H9 (cell line): ENCODE measurements around the gene CHAMP1. TPM values are rescaled to one million over a fixed set of nuclear protein-coding genes. Genes with fewer than 3 reads are reported as not detected.
A peak's percentile ranks its signal among the peaks of the same experiment; 100 is the strongest.

Source experiments
- DNase-seq: peaks from one replicate; pipeline ENCODE4 v3.0.0-alpha.2; 2017
- H2AFZ ChIP-seq: one replicate; pipeline ENCODE4 v1.6.1; 2013; ENCODE audit warnings: mild to moderate bottlenecking, low read length, control low read depth, moderate library complexity
- H2AK5ac ChIP-seq: 2 replicates; pipeline ENCODE4 v1.6.1; 2013; ENCODE audit warnings: low read length, control low read depth, mixed read lengths; ENCODE audit not compliant: insufficient read length
- H2BK120ac ChIP-seq: one replicate; pipeline ENCODE4 v1.6.1; 2013; ENCODE audit warnings: low read depth, mild to moderate bottlenecking, low read length, control low read depth, inconsistent platforms; ENCODE audit not compliant: poor library complexity, severe bottlenecking
- H2BK12ac ChIP-seq: 2 replicates; pipeline ENCODE4 v1.6.1; 2013; ENCODE audit warnings: low read length, control low read depth, mixed read lengths, low read depth; ENCODE audit not compliant: insufficient read length
- H2BK15ac ChIP-seq: 2 replicates; pipeline ENCODE4 v1.6.1; 2013; ENCODE audit warnings: low read depth, low read length, control low read depth
- H2BK20ac ChIP-seq: one replicate; pipeline ENCODE4 v1.6.1; 2013; ENCODE audit warnings: low read depth, mild to moderate bottlenecking, low read length, control low read depth, inconsistent platforms; ENCODE audit not compliant: poor library complexity, severe bottlenecking
- H2BK5ac ChIP-seq: 2 replicates; pipeline ENCODE4 v1.6.1; 2013; ENCODE audit warnings: low read length, control low read depth, mixed read lengths; ENCODE audit not compliant: insufficient read length
- H3K14ac ChIP-seq: 2 replicates; pipeline ENCODE4 v1.6.1; 2013; ENCODE audit warnings: low read length, control low read depth; ENCODE audit not compliant: insufficient read depth
- H3K18ac ChIP-seq: 2 replicates; pipeline ENCODE4 v1.6.1; 2013; ENCODE audit warnings: low read depth, mild to moderate bottlenecking, mixed read lengths, low read length, control low read depth; ENCODE audit not compliant: insufficient read length
- H3K23ac ChIP-seq: 2 replicates; pipeline ENCODE4 v1.6.1; 2013; ENCODE audit warnings: low read length, control low read depth, mixed read lengths, low read depth; ENCODE audit not compliant: insufficient read length
- H3K23me2 ChIP-seq: 2 replicates; pipeline ENCODE4 v1.6.1; 2013; ENCODE audit warnings: low read depth, mild to moderate bottlenecking, mixed read lengths, low read length, control low read depth; ENCODE audit not compliant: insufficient read length, poor library complexity, severe bottlenecking
- H3K27ac ChIP-seq: 2 replicates; pipeline ENCODE4 v1.5.1; 2013; ENCODE audit warnings: low read length, control low read depth, mixed read lengths, low read depth; ENCODE audit not compliant: insufficient read length
- H3K27me3 ChIP-seq: 2 replicates; pipeline ENCODE4 v1.6.1; 2013; ENCODE audit warnings: low read length, control low read depth, inconsistent platforms; ENCODE audit not compliant: insufficient read depth
- H3K4ac ChIP-seq: 2 replicates; pipeline ENCODE4 v1.6.1; 2013; ENCODE audit warnings: low read depth, mild to moderate bottlenecking, control low read depth, inconsistent platforms, low read length, moderate library complexity
- H3K4me1 ChIP-seq: 2 replicates; pipeline ENCODE4 v1.6.1; 2013; ENCODE audit warnings: low read length, control low read depth, inconsistent platforms; ENCODE audit not compliant: insufficient read depth
- H3K4me2 ChIP-seq: 2 replicates; pipeline ENCODE4 v1.6.1; 2013; ENCODE audit warnings: low read length, control low read depth, mixed read lengths; ENCODE audit not compliant: insufficient read length, insufficient read depth
- H3K56ac ChIP-seq: 2 replicates; pipeline ENCODE4 v1.6.1; 2013; ENCODE audit warnings: low read depth, mild to moderate bottlenecking, mixed read lengths, low read length, control low read depth; ENCODE audit not compliant: insufficient read length
- H3K79me1 ChIP-seq: 2 replicates; pipeline ENCODE4 v1.6.1; 2013; ENCODE audit warnings: low read depth, mild to moderate bottlenecking, moderate library complexity, low read length, control low read depth, inconsistent platforms; ENCODE audit not compliant: insufficient read depth, poor library complexity, severe bottlenecking
- H3K79me2 ChIP-seq: 2 replicates; pipeline ENCODE4 v1.6.1; 2013; ENCODE audit warnings: low read length, control low read depth, inconsistent platforms; ENCODE audit not compliant: insufficient read depth
- H3K9ac ChIP-seq: 2 replicates; pipeline ENCODE4 v1.6.1; 2013; ENCODE audit warnings: low read length, control low read depth, mixed read lengths; ENCODE audit not compliant: insufficient read length; ENCODE audit errors: extremely low read depth
- H3K9me3 ChIP-seq: one replicate; pipeline ENCODE4 v1.6.1; 2013; ENCODE audit warnings: low read depth, low read length, inconsistent platforms; ENCODE audit not compliant: control insufficient read depth
- H3T11ph ChIP-seq: one replicate; pipeline ENCODE4 v1.6.1; 2013; ENCODE audit warnings: mild to moderate bottlenecking, low read length, control low read depth, inconsistent platforms
- H4K20me1 ChIP-seq: one replicate; pipeline ENCODE4 v1.6.1; 2013; ENCODE audit not compliant: control insufficient read depth, insufficient read length, insufficient read depth
- H4K5ac ChIP-seq: 2 replicates; pipeline ENCODE4 v1.6.1; 2013; ENCODE audit warnings: low read depth, mild to moderate bottlenecking, mixed read lengths, low read length, control low read depth; ENCODE audit not compliant: insufficient read length
- H4K8ac ChIP-seq: replicated peaks from 2 replicates; pipeline ENCODE4 v1.6.1; 2013; ENCODE audit warnings: low read length, control low read depth, mixed read lengths, low read depth; ENCODE audit not compliant: insufficient read length
- H4K91ac ChIP-seq: 2 replicates; pipeline ENCODE4 v1.6.1; 2013; ENCODE audit warnings: low read depth, mild to moderate bottlenecking, moderate library complexity, mixed read lengths, low read length, control low read depth; ENCODE audit not compliant: insufficient read length
- H3K27ac Mint-ChIP-seq, 3 experiments: 2 replicates in 2 of 3; 3 replicates in 1 of 3; pipeline ENCODE4 v1.8.0; 2020 to 2021; ENCODE audit warnings: mixed read lengths in 3 of 3, mild to moderate bottlenecking in 1 of 3, moderate library complexity in 1 of 3
- H3K27me3 Mint-ChIP-seq: 2 replicates; pipeline ENCODE4 v1.8.0; 2021; ENCODE audit warnings: low read depth, mild to moderate bottlenecking, moderate library complexity, mixed read lengths
- H3K36me3 Mint-ChIP-seq, 3 experiments: 2 replicates in 2 of 3; 3 replicates in 1 of 3; pipeline ENCODE4 v1.8.0; 2020 to 2021; ENCODE audit warnings: low read depth in 3 of 3, mixed read lengths in 3 of 3; ENCODE audit not compliant: insufficient read depth in 1 of 3
- H3K4me1 Mint-ChIP-seq, 2 experiments: 2 replicates each; pipeline ENCODE4 v1.8.0; 2020; ENCODE audit warnings: mixed read lengths in 2 of 2
- H3K4me3 Mint-ChIP-seq, 2 experiments: 2 replicates in 1 of 2; 3 replicates in 1 of 2; pipeline ENCODE4 v1.8.0; 2020 to 2021; ENCODE audit warnings: mild to moderate bottlenecking in 2 of 2, mixed read lengths in 2 of 2, moderate library complexity in 1 of 2
- H3K9me3 Mint-ChIP-seq, 2 experiments: 2 replicates in 1 of 2; 3 replicates in 1 of 2; pipeline ENCODE4 v1.8.0; 2020; ENCODE audit warnings: mild to moderate bottlenecking in 2 of 2, mixed read lengths in 2 of 2, moderate library complexity in 1 of 2
- WGBS: extraction: QIAGEN DNeasy Blood & Tissue Kit; methylation state at CpG from one replicate; pipeline ENCODE4 v1.1.7; 2013; ENCODE audit warnings: missing lambda C conversion rate, low lambda C conversion rate, mixed read lengths; ENCODE audit not compliant: insufficient read length; ENCODE audit errors: extremely low coverage; 5-methylcytosine and 5-hydroxymethylcytosine counted together
- total RNA-seq: library from RNA; stranded (reverse); gene quantifications from 2 replicates; pipeline ENCODE4 v1.2.1, GENCODE V29; 2021
- TF ChIP-seq, protein P1 (sequence below): fragments of 200-600 bp; sonication (generic); conservative IDR thresholded peaks from 3 replicates; pipeline ENCODE4 v1.8.0; 2021; ENCODE audit warnings: antibody characterized with exemption, mild to moderate bottlenecking

Gene CHAMP1
- total RNA-seq, 1 experiment from 2014 or later = 62.1 TPM

DNA sequence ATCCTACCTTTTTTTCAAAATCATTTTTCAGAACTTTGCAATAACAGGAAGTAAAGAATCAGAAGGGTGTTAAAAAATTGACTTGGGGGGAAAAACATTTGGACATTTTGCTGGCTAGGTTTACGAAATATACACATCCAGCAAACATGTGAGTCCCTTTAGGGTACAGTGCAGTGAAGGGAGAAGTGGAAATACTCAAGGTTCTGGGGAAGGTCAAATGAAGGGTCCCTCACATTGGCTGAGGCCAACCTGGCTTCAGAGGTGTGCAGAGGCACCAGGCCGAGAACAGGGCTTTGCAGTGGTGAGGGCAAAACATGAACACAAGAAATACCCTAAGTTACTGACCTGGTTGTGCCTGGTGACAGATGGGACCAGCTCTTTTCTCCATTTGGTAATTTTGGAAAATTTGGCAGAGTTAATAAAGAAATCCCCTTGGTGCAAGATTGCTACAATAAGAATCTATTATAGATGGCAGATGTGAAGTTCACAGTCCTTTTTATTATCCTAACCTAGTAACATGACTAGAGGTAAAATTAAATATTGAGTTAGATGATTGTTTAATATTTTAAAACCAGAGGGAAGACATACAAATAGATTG lies 34.4 kb upstream of the CHAMP1 start:
- no peaks in the 10 kb centered on the region for H3K9me3 Mint-ChIP-seq

More for the DNA sequence above, 34.4 kb upstream of the CHAMP1 start:
- H4K20me1 ChIP-seq = no peaks in the 10 kb centered on the region
- H3K27ac Mint-ChIP-seq = peak overlapping the region; percentile 36 to 98 (median 91); a peak in 5 of 7 replicates
- no peak overlapping the region for H2BK20ac ChIP-seq
- H2BK15ac ChIP-seq = no peak overlapping the region
- H3K14ac ChIP-seq = no peak overlapping the region
- no CpG with 5 or more reads among the region's 2 CpGs for WGBS
- no peak overlapping the region for H2AK5ac ChIP-seq
- DNase-seq = no peak
- no peak overlapping the region for H2BK12ac ChIP-seq
- H3K56ac ChIP-seq = no peak overlapping the region
- no peak overlapping the region for H4K91ac ChIP-seq
- H3K4ac ChIP-seq = no peak overlapping the region
- H3K9ac ChIP-seq = no peak overlapping the region
- no peaks in the 10 kb centered on the region for H3K23me2 ChIP-seq
- H3K4me3 Mint-ChIP-seq = peak overlapping the region; percentile 60 to 86
- H3K9me3 ChIP-seq = no peaks in the 10 kb centered on the region
- H3K79me2 ChIP-seq = peaks cover 4% of the 10 kb centered on the region; the same call in 1 of the 2 replicates
- no peak overlapping the region for H2BK120ac ChIP-seq
- no peak overlapping the region for H3K18ac ChIP-seq
- H3K27ac ChIP-seq = no peak overlapping the region
- peaks cover 3% of the 10 kb centered on the region for H3K4me1 ChIP-seq
- no peak overlapping the region for H4K5ac ChIP-seq
- no peak overlapping the region for H3T11ph ChIP-seq
- H3K27me3 ChIP-seq = no peaks in the 10 kb centered on the region
- no peaks in the 10 kb centered on the region for H3K79me1 ChIP-seq
- H3K36me3 Mint-ChIP-seq = peaks cover 6 to 50% (median 27%) of the 10 kb centered on the region in 3 experiments; a peak in 5 of 7 replicates
- TF ChIP-seq, protein P1, sequence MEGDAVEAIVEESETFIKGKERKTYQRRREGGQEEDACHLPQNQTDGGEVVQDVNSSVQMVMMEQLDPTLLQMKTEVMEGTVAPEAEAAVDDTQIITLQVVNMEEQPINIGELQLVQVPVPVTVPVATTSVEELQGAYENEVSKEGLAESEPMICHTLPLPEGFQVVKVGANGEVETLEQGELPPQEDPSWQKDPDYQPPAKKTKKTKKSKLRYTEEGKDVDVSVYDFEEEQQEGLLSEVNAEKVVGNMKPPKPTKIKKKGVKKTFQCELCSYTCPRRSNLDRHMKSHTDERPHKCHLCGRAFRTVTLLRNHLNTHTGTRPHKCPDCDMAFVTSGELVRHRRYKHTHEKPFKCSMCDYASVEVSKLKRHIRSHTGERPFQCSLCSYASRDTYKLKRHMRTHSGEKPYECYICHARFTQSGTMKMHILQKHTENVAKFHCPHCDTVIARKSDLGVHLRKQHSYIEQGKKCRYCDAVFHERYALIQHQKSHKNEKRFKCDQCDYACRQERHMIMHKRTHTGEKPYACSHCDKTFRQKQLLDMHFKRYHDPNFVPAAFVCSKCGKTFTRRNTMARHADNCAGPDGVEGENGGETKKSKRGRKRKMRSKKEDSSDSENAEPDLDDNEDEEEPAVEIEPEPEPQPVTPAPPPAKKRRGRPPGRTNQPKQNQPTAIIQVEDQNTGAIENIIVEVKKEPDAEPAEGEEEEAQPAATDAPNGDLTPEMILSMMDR = no peak
- H2AFZ ChIP-seq = no peak overlapping the region
- no peak overlapping the region for H2BK5ac ChIP-seq
- no peak overlapping the region for H4K8ac ChIP-seq
- H3K27me3 Mint-ChIP-seq = no peaks in the 10 kb centered on the region; the same call in 1 of the 2 replicates
- H3K4me2 ChIP-seq = no peak overlapping the region
- H3K4me1 Mint-ChIP-seq = peaks cover 13 to 18% of the 10 kb centered on the region in 2 experiments
- no peak overlapping the region for H3K23ac ChIP-seq
